Measurements from ENCODE around the gene CDYL2.
A peak's percentile ranks its signal among the peaks of the same experiment; 100 is the strongest.

Gene CDYL2

DNA sequence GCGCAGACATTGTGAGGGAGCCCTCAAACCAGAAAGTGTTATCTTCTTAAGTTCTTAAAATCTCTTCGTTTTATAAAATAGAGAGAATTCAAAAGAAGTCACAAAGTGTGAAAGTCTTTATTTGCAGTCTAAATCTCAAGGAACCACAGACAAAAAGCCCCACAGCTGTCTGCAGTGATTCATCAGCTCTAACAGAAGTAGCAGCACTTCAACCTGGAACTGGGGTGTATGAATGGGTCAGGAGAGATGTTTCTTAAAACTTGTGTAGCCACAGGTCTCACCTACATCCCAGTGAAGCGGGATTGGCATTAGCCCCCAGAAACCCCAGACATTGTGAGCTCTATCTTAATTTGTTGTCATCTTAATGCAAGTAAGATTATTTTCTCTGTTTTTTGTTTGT lies 61.1 kb downstream of the CDYL2 start:
- DNase-seq: no peak

GRCh38 chr16:80742331-80742730 lies 62.1 kb downstream of the CDYL2 start:
- DNase-seq: no peak

- no peak for DNase-seq
Measured at GRCh38 chr16:80741724-80742123, 62.7 kb downstream of the CDYL2 start.

DNA sequence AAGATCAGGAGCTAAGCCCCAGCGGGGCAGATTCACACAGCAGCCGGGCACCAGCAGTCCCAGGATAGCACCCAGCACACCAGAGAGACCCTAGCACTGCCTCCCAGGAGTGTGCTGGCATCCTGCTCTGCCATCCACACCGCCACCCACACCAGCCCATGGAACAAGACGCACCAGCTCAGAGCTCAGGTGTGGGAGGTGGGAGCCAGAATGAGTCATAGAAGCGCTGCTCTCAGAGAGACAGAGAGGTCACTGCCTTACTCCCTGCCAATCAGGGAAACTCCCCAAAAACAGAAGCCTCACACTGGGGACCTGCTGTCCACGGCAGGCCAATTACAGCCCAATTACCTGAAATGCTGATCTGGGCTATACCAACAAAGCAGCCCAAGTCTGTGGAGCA lies 64.9 kb downstream of the CDYL2 start:
- DNase-seq: no peak

DNA sequence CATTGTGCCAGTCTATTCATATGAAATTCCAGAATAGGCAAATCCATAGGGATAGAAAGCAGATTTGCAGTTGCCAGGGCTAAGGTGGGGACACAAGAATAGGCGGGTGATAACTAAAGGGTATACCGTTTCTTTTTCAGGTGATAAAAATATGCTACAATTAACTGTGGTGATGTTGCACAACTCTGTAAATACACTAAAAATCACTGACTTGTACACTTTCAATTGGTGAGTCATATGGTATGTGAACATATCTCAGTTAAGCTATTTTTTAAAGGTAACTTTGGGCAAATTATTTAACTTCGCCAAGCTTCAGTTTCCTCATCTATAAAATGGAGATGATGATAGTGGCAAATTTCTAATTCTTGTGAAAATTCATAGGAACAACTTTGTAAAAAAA lies 65.9 kb downstream of the CDYL2 start:
- no peak for DNase-seq

DNA sequence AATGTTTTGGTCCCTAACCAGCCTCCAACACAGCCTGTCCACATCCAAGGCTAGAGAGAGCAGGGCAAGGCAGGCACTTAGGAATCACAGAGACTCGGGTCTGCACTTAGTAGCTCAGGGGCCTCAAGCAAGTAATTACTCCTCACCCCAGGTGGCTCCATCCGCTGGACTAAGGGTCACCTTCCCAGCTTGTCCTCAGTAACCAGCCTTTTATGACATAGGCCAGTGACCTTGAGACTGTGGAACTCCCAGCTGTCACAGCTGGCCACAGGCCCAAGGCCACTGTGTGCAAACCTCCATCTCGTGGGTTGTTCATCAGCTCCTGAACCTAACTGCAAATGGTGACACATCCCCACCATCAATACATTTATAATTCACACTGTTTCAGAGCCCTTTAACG lies 68.6 kb downstream of the CDYL2 start:
- DNase-seq: no peak

DNA sequence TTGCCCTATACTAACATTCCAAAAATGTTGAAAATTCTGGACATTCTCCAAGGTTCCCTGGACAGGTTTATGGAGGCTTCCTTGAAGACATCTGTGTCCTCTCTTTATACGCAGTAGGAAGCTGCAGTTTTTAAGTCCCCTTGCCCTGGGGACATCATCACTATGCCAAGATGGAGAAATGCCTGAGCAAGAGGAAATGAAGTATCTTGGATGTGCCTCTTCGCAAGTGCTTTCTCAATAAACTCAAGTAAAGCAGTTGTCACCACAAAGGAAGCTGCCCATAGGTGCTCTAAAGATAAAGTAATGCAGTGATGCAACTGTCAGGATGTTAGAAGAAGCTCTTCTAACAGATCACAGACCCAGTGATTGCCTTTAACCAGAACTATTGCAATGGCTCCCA lies 71.0 kb downstream of the CDYL2 start:
- no peak for DNase-seq

DNA sequence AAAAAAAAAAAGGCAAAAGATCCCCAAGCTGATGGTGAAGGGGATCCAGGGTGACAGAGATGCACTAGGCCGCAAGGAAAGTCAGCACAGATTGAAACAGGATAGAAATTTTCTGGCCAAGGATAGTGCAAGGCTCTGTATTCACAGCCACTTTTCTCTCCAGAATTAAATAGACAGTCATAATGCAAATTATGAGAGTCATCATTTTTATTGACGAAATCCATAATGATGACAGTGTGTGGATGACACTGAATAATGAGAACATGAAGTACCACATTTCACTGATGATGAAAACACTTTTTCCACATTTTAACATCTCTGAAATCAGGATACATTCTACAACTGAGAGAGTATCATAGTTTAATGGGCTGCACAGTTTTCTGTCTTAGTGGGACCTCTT lies 72.5 kb downstream of the CDYL2 start:
- DNase-seq: no peak

GRCh38 chr16:80727066-80727763 lies 77.2 kb downstream of the CDYL2 start:
- peak; percentile 21 for DNase-seq

DNA sequence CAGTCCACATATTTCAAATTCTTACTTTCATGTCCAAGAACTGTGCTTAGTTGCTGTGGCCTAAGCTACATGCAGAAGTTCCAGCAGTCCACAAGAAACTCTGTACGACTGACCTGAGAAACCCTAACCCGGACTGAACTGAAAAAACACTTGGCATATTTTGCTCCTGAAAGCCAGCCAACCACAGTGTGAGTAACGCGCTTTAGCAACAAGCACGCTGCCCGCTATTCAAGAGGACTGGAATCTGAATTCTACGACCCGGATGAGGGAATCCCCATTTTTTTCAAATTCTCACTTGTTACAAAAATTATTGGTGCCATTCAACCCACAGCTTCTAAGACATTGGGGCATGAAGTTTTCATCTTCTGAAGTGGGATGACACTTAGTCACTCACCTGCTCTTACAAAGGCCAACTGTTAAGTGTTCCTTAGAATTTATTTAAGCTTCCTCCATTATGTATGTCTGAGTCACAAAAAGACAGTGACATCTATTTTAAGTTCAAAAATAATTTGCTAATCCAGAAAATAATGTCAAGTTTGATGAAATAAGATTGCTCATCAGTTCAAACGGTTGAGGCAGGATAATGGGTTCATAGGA lies 78.7 kb downstream of the CDYL2 start:
- no peak for DNase-seq

- no peak for DNase-seq
Measured at GRCh38 chr16:80723981-80724380, 80.4 kb downstream of the CDYL2 start.

DNA sequence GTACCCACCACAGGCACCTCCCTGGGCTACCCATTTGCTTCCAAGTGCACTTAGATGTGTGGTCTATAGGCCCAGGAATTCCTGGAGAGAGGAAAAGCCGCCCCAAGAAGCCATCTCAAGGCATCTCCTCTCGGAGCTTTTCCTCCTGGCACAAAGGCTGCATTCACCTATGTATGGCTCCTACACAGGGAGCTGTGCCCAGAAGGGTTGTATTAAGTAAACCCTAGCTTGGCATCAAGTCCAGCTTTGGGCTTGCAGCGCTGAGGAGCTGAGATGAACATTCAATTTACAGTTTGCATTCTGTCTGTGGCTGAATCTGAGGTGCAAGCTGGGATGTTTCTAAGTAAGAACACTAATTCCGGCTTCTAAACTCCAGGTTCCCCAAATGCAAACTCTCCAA lies 81.3 kb downstream of the CDYL2 start:
- DNase-seq: no peak

GRCh38 chr16:80720804-80721371 lies 83.5 kb downstream of the CDYL2 start:
- no peak for DNase-seq

- DNase-seq: peak; percentile 41
Measured at GRCh38 chr16:80719573-80719972, 84.8 kb downstream of the CDYL2 start.

GRCh38 chr16:80718480-80719220 lies 85.7 kb downstream of the CDYL2 start:
- no peak for DNase-seq

DNA sequence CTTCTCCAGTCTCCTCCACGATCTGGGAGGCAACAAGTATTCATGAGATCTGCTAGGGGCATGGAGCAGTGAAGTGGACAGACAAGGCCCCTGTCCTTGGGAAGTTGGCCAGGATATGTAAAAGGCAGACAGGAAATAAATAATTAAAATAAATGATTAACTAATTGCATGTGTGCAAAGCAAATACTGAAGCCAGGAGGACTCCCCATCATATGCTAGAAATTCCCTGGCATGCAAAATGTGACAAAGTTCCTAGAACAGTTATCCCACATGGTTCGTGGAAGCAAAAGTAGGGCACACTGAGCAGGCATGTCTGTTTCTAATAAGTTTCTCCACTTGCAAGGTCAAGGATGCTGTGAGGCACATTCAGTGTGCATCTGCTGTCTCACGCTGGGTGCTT lies 86.8 kb downstream of the CDYL2 start:
- DNase-seq: no peak

- no peak for DNase-seq
Measured at GRCh38 chr16:80716564-80717139, 87.7 kb downstream of the CDYL2 start.

DNA sequence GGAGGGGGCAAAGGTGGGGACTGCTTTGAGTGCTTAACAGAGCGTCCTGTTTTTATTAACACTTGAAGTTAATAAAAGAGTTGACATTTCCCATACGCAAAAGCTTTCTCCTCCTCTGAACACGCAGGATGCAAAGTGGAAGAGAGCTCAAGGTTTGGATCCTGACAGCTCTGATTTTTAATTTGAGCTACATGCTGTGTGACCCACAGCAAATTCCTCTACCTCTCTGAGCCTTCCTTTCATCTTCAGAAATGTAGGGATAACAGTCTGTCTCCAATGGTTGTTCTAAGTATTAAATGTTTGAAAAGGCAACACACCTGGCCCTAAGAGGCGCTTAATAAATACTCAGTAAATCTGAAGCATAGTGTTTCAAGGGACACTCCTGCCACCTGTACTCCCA lies 93.0 kb downstream of the CDYL2 start:
- DNase-seq: no peak

GRCh38 chr16:80710918-80711317 lies 93.5 kb downstream of the CDYL2 start:
- no peak for DNase-seq

DNA sequence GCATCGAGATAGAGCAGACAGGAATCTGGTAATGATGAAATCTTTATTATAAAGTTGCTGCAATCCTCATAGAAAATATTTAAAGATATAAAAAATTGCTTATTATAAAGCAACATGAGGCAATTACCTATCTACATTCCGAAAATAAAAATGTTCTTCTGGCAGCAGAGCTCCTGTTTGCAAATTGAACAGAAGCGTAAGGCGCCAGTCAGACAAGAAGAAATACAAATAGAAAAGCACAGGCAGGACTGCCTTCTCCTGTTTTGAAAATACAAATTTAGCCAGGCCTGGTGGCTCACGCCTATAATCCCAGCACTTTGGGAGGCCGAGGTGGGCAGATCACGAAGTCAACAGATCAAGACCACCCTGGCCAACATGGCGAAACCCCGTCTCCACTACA lies 95.6 kb downstream of the CDYL2 start:
- no peak for DNase-seq

GRCh38 chr16:80707686-80708085 lies 96.7 kb downstream of the CDYL2 start:
- DNase-seq: no peak

- no peak for DNase-seq
Measured at GRCh38 chr16:80705596-80705995, 98.8 kb downstream of the CDYL2 start.

GRCh38 chr16:80704751-80705505 lies 99.5 kb downstream of the CDYL2 start:
- DNase-seq: no peak

Data from CD4-positive, alpha-beta T cell treated with Interleukin-10 for 1 hour (primary cell).